ENCODE data around the gene PRPS2. TPM values are rescaled to one million over a fixed set of nuclear protein-coding genes. Genes with fewer than 3 reads are reported as not detected.

The PRPS2 gene
- polyA plus RNA-seq, 1 donor (not counting 4 experiments of a cell fraction or from before 2014, with no cell fraction given), result 28.4 TPM

DNA sequence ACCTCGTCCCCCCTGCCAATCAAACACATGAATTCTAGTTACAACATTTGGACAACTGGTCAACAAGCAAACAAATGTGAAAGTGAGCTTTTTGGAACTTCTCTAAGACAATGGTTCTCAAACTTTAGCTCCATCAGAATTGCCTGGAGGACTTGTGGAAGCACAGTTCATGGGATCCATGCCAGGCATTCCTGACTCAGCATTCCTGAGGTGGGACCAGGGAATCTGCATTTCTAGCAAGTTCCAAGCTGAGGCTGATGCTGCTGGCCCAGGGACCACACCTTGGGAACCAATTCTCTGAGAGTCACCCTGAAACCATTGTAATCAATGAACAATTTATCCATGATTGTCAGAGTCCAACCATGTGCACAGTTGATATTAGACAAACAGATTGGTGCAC lies 43.8 kb upstream of the PRPS2 start:
- H3K9ac ChIP-seq (ENCODE audit: control insufficient read depth, extremely low read depth, insufficient read depth, low read length), result no peak overlapping the region
- H4K20me1 ChIP-seq (ENCODE audit: control insufficient read depth, extremely low read depth, insufficient read depth, low read length), result no peaks in the 10 kb centered on the region
- no peak overlapping the region for H3K4me3 ChIP-seq (ENCODE audit: control insufficient read depth in 2 of 3, extremely low read depth in 1 of 3, insufficient read depth in 2 of 3, low read depth in 1 of 3, low read length in 3 of 3)
- no peak for DNase-seq (ENCODE audit: low read depth, low spot score)
- dilution Hi-C loops (cut with MboI; ENCODE audit: extremely low pct_ligation_motif_present, low sequenced_read_pairs), result no loop called here
- H3K9me3 ChIP-seq (ENCODE audit: control insufficient read depth, low read depth, low read length), result no peaks in the 10 kb centered on the region
- no peaks in the 10 kb centered on the region for H3K27me3 ChIP-seq (ENCODE audit: control insufficient read depth, extremely low read depth, insufficient read depth, low read length)
- H3K4me2 ChIP-seq (ENCODE audit: control insufficient read depth, extremely low read depth, insufficient read depth, low read depth, low read length), result no peak overlapping the region
- H3K27ac ChIP-seq (ENCODE audit: control insufficient read depth, insufficient read depth, low read length), result no peak overlapping the region
- no peak for FAIRE-seq
- H3K79me2 ChIP-seq (ENCODE audit: control insufficient read depth, insufficient read depth, low read length), result no peaks in the 10 kb centered on the region
- H2AFZ ChIP-seq (ENCODE audit: control insufficient read depth, low read length), result no peak overlapping the region
- no peaks in the 10 kb centered on the region for H3K4me1 ChIP-seq (ENCODE audit: control insufficient read depth, extremely low read depth, insufficient read depth, low read length)
- TF ChIP-seq, protein P1, sequence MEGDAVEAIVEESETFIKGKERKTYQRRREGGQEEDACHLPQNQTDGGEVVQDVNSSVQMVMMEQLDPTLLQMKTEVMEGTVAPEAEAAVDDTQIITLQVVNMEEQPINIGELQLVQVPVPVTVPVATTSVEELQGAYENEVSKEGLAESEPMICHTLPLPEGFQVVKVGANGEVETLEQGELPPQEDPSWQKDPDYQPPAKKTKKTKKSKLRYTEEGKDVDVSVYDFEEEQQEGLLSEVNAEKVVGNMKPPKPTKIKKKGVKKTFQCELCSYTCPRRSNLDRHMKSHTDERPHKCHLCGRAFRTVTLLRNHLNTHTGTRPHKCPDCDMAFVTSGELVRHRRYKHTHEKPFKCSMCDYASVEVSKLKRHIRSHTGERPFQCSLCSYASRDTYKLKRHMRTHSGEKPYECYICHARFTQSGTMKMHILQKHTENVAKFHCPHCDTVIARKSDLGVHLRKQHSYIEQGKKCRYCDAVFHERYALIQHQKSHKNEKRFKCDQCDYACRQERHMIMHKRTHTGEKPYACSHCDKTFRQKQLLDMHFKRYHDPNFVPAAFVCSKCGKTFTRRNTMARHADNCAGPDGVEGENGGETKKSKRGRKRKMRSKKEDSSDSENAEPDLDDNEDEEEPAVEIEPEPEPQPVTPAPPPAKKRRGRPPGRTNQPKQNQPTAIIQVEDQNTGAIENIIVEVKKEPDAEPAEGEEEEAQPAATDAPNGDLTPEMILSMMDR (optimal IDR thresholded peaks at IDR 0.05 in 1 of 3, IDR thresholded peaks at IDR 0.05 in 1 of 3, conservative IDR thresholded peaks at IDR 0.05 in 1 of 3; ENCODE audit: extremely low read depth in 1 of 3, insufficient read depth in 2 of 3, low read length in 3 of 3), result no peak
- TF ChIP-seq EZH2 (IDR thresholded peaks at IDR 0.05; ENCODE audit: low read length), result no peak
- H3K36me3 ChIP-seq (ENCODE audit: control insufficient read depth in 2 of 2, extremely low read depth in 1 of 2, insufficient read depth in 2 of 2, low read length in 2 of 2), result no peaks in the 10 kb centered on the region
- no peaks in the 10 kb centered on the region for H3K9me1 ChIP-seq (ENCODE audit: control insufficient read depth, extremely low read depth, insufficient read depth, low read length)

DNA sequence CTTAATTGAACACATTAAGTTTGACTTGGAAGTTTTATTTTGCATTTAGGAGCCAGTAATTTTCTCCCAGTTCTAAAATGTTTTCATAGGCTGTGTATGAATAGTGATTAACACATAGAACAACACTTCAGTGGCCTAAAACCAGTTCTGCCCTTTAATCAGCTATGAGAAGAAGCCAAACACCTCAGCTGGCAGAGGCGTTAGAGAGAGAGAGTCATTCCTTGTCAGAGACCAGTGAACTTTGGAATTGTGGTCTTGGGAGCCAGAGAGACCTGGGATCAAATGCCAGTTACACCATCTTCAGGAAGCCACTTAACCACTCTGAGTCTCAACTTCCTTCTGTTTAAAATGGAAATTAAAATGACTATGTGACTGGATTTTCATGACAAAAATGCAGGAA lies 39.3 kb upstream of the PRPS2 start:
- no peak overlapping the region for H3K4me2 ChIP-seq (ENCODE audit: control insufficient read depth, extremely low read depth, insufficient read depth, low read depth, low read length)
- H3K27me3 ChIP-seq (ENCODE audit: control insufficient read depth, extremely low read depth, insufficient read depth, low read length), result no peaks in the 10 kb centered on the region
- no peak overlapping the region for H3K27ac ChIP-seq (ENCODE audit: control insufficient read depth, insufficient read depth, low read length)
- no peaks in the 10 kb centered on the region for H3K4me1 ChIP-seq (ENCODE audit: control insufficient read depth, extremely low read depth, insufficient read depth, low read length)
- dilution Hi-C loops (cut with MboI; ENCODE audit: extremely low pct_ligation_motif_present, low sequenced_read_pairs), result no loop called here
- DNase-seq (ENCODE audit: low read depth, low spot score) (no peak), FAIRE-seq (no peak)
- no peak overlapping the region for H2AFZ ChIP-seq (ENCODE audit: control insufficient read depth, low read length)
- TF ChIP-seq, protein P1 (optimal IDR thresholded peaks at IDR 0.05 in 1 of 3, IDR thresholded peaks at IDR 0.05 in 1 of 3, conservative IDR thresholded peaks at IDR 0.05 in 1 of 3; ENCODE audit: extremely low read depth in 1 of 3, insufficient read depth in 2 of 3, low read length in 3 of 3), result no peak
- no peaks in the 10 kb centered on the region for H3K79me2 ChIP-seq (ENCODE audit: control insufficient read depth, insufficient read depth, low read length)
- no peaks in the 10 kb centered on the region for H4K20me1 ChIP-seq (ENCODE audit: control insufficient read depth, extremely low read depth, insufficient read depth, low read length)
- no peak overlapping the region for H3K9ac ChIP-seq (ENCODE audit: control insufficient read depth, extremely low read depth, insufficient read depth, low read length)
- no peaks in the 10 kb centered on the region for H3K9me3 ChIP-seq (ENCODE audit: control insufficient read depth, low read depth, low read length)
- H3K4me3 ChIP-seq (ENCODE audit: control insufficient read depth in 2 of 3, extremely low read depth in 1 of 3, insufficient read depth in 2 of 3, low read depth in 1 of 3, low read length in 3 of 3), result no peak overlapping the region
- H3K9me1 ChIP-seq (ENCODE audit: control insufficient read depth, extremely low read depth, insufficient read depth, low read length), result no peaks in the 10 kb centered on the region
- no peaks in the 10 kb centered on the region for H3K36me3 ChIP-seq (ENCODE audit: control insufficient read depth in 2 of 2, extremely low read depth in 1 of 2, insufficient read depth in 2 of 2, low read length in 2 of 2)
